Heart right ventricle (tissue), 16 donors: ENCODE results near the gene TRIM9. TPM values are rescaled to one million over a fixed set of nuclear protein-coding genes. Genes with fewer than 3 reads are reported as not detected.

ENCODE experiments used
- ATAC-seq, 8 donors: fragments of 200-7000 bp; cut with Tn5 transposase; one replicate each; pipeline ENCODE4 v1.9.1; 2020; ENCODE audit warnings: mild to moderate bottlenecking in 8 of 8, moderate library complexity in 8 of 8, moderate number of reproducible peaks in 1 of 8
- DNase-seq, 2 donors: peaks; one replicate each; pipeline ENCODE4 v3.0.0-alpha.2; 2020
- H3K27ac ChIP-seq, 10 donors: fragments of 200-600 bp; sonication (generic) in 2 of 10; one replicate each; pipeline versions ENCODE4 v1.5.0 to v1.8.0; 2020 to 2022; ENCODE audit warnings: mild to moderate bottlenecking in 3 of 10
- H3K27me3 ChIP-seq, 7 donors: fragments of 200-600 bp; one replicate each; pipeline ENCODE4 v1.8.0; 2021 to 2022; ENCODE audit warnings: mild to moderate bottlenecking in 2 of 7
- H3K36me3 ChIP-seq, 9 donors: fragments of 200-600 bp; sonication (generic) in 1 of 9; one replicate each; pipeline versions ENCODE4 v1.5.0 to v1.8.0; 2020 to 2022; ENCODE audit warnings: mild to moderate bottlenecking in 2 of 9
- H3K4me1 ChIP-seq, 9 donors: fragments of 200-600 bp; sonication (generic) in 1 of 9; one replicate each; pipeline versions ENCODE4 v1.5.0 to v1.8.0; 2020 to 2022; ENCODE audit warnings: mild to moderate bottlenecking in 4 of 9
- H3K4me3 ChIP-seq, 10 donors: fragments of 200-600 bp; sonication (generic) in 2 of 10; one replicate each; pipeline versions ENCODE4 v1.5.0 to v1.8.0; 2020 to 2022; ENCODE audit warnings: mild to moderate bottlenecking in 7 of 10, moderate library complexity in 2 of 10
- H3K9me3 ChIP-seq, 11 donors: fragments of 200-600 bp in 10 of 11; sonication (generic) in 2 of 11; one replicate each; pipeline versions ENCODE4 v1.5.0 to v1.8.0; 2013 to 2022; ENCODE audit warnings: mild to moderate bottlenecking in 2 of 11, control low read depth in 1 of 11, moderate library complexity in 1 of 11
- WGBS, 2 donors: extraction: QIAGEN DNeasy Blood & Tissue Kit; methylation state at CpG; one replicate each; pipeline ENCODE4 v1.1.7; 2013; ENCODE audit warnings: inconsistent platforms in 1 of 2; 5-methylcytosine and 5-hydroxymethylcytosine counted together
- intact Hi-C, 10 donors: fragments of 100-400 bp; cut with DNase I; formaldehyde crosslinking; loops; one replicate each; pipeline versions ENCODE4 v1.11.1 to v1.14.2; 2022
- polyA plus RNA-seq, 2 donors: library from polyadenylated mRNA; stranded (reverse); fragments of 200-250 nt; gene quantifications; one replicate each; pipeline ENCODE4 v1.2.3, GENCODE V29; 2013
- total RNA-seq, 10 donors: library from RNA; stranded (reverse); fragmentation: NEBNext Ultra II Directional in 3 of 10; extraction: Animal tissue kit (Norgen Biotek cat#: 25700) in 3 of 10; gene quantifications; one replicate each; pipeline versions ENCODE4 v1.2.1 to v1.2.4, GENCODE V29; 2021 to 2023
- TF ChIP-seq, protein P1 (sequence below), 9 donors: fragments of 200-600 bp; sonication (generic) in 2 of 9; IDR thresholded peaks; one replicate each; pipeline versions ENCODE4 v1.5.0 to v1.8.0; 2021 to 2022; ENCODE audit warnings: antibody characterized with exemption in 9 of 9, mild to moderate bottlenecking in 5 of 9, moderate library complexity in 1 of 9
- donor health status: Arrhythmogenic right ventricular cardiomyopathy.
- donor health status: ischemic (EF 13 %, LVEDD 7.1; RV severe dilation, severe dysfunction).
- donor health status: healthy with polysubstance abuse.
- donor health status: DM: no; HTN: yes; CAD: no.
- donor health status: DM: no; HTN: no; CAD: no.
- donor health status: ischemic (EF 25% LVEDD 6.9; RV normal size, moderate dysfunction).
- donor health status: ischemic (EF 25% LVEDD 5.7; RV mildly dilated, moderate dysfunction).
- donor health status: healthy.
- donor health status: DM: yes; HTN: yes; CAD: no.
- donor health status: Ischemic cardiomyopathy.
- donor health status: ischemic (EF 35%, LVEDD 5.7; RV mildly dilated, moderate dysfunction).
- donor health status: nonischemic (EF 11% LVEDD 7.7; RV severe dilation, severe dysfunction).
- donor health status: DM: yes; HTN: yes; CAD: no.
- donor health status: PGD.
- donor health status: ischemic (EF 29% LVEDD 5.4; RV normal size, mild dysfunction).
- donor health status: nonischemic (EF 23%, LVEDD 6.1; RV moderate dilation, normal function).

The TRIM9 gene
- total and polyA plus RNA-seq, 12 donors: 0.33 to 1.3 (median 0.59) TPM

DNA sequence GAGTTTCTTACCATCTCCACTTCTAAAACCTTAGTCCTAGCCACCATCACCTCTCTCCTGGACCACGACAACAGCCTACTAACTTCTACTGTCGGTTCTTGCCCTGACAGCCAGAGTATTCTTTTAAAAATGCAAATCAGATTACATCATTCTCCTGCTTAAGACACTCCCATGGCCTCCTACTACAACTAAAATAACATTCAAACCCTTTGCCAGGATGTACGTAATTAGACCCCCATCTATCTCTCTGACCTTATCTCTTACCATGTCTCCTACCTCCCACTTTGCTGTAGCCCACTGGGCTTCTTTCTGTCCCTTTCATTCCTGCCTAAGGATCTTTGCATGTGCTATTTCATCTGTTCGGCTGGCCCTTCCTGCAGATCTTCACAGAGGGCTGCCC lies 27.6 kb downstream of the TRIM9 start:
- H3K9me3 ChIP-seq: peaks cover 0 to 23% (median 4%) of the 10 kb centered on the region in 11 donors
- DNase-seq: no peak
- WGBS, 2 donors: 35 to 48% methylated on average over 4 of the region's 4 CpGs
- no peak for ATAC-seq
- no peak overlapping the region for H3K4me3 ChIP-seq
- H3K4me1 ChIP-seq: peaks cover 0 to 5% (median 0%) of the 10 kb centered on the region in 9 donors
- no peak overlapping the region for H3K27ac ChIP-seq
- no peaks in the 10 kb centered on the region for H3K36me3 ChIP-seq
- no peaks in the 10 kb centered on the region for H3K27me3 ChIP-seq
- intact Hi-C loops: no loop called here
- TF ChIP-seq, protein P1, sequence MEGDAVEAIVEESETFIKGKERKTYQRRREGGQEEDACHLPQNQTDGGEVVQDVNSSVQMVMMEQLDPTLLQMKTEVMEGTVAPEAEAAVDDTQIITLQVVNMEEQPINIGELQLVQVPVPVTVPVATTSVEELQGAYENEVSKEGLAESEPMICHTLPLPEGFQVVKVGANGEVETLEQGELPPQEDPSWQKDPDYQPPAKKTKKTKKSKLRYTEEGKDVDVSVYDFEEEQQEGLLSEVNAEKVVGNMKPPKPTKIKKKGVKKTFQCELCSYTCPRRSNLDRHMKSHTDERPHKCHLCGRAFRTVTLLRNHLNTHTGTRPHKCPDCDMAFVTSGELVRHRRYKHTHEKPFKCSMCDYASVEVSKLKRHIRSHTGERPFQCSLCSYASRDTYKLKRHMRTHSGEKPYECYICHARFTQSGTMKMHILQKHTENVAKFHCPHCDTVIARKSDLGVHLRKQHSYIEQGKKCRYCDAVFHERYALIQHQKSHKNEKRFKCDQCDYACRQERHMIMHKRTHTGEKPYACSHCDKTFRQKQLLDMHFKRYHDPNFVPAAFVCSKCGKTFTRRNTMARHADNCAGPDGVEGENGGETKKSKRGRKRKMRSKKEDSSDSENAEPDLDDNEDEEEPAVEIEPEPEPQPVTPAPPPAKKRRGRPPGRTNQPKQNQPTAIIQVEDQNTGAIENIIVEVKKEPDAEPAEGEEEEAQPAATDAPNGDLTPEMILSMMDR (IDR thresholded peaks at IDR 0.05): no peak

DNA sequence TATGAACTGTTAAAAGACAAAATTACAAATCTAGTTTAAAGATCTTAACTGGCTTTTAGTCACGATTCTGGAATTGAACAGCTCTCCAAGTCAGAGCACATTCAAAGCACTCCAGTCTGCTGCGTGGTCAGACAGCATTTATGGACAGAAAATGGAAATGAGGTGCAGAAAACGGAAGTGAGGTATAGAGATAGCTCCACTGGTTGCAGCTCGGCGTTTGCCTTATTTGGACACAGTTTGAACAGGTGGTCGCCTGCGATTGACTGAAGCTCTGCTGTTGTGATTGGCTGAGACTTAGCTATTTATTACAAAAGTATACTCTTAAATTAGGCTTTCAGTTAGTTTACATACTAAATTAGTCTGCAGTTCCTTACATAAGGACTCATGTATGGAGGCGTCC lies 28.3 kb downstream of the TRIM9 start:
- no peaks in the 10 kb centered on the region for H3K27me3 ChIP-seq
- intact Hi-C loops: no loop called here
- peaks cover 0 to 26% (median 4%) of the 10 kb centered on the region in 11 donors for H3K9me3 ChIP-seq
- ATAC-seq (no peak), DNase-seq (no peak)
- WGBS, 2 donors: 89 to 90% methylated on average over 8 of the region's 8 CpGs
- TF ChIP-seq, protein P1 (IDR thresholded peaks at IDR 0.05): no peak
- H3K36me3 ChIP-seq: no peaks in the 10 kb centered on the region
- H3K4me1 ChIP-seq: no peaks in the 10 kb centered on the region
- no peak overlapping the region for H3K4me3 ChIP-seq
- H3K27ac ChIP-seq: no peak overlapping the region

DNA sequence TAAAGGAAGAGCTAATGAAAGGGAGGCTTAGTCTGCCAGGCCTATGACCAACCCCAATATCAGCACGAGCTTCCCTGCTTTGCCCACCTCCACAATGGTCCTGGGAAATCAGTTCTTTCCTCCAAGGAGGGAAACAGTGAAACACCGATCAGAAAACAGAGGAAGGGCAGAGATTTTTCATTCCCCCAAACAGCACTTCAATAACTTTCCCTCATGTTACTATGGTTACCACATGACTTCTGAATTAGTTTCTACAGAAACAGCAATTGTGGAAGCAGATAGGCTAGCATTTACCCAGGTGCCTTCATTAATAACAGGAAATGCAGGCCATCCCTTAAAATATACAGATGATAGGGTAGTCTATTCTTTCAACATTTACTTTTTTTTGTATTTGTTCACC lies 35.9 kb downstream of the TRIM9 start:
- no peak overlapping the region for H3K4me3 ChIP-seq
- peaks cover 0 to 19% (median 4%) of the 10 kb centered on the region in 11 donors for H3K9me3 ChIP-seq
- H3K36me3 ChIP-seq: no peaks in the 10 kb centered on the region
- no peaks in the 10 kb centered on the region for H3K27me3 ChIP-seq
- no peak overlapping the region for H3K27ac ChIP-seq
- TF ChIP-seq, protein P1 (IDR thresholded peaks at IDR 0.05): no peak
- no peak for DNase-seq
- no peak for ATAC-seq
- WGBS, 2 donors: 78 to 87% methylated on average over 2 of the region's 2 CpGs
- H3K4me1 ChIP-seq: no peaks in the 10 kb centered on the region
- intact Hi-C loops: no loop called here

DNA sequence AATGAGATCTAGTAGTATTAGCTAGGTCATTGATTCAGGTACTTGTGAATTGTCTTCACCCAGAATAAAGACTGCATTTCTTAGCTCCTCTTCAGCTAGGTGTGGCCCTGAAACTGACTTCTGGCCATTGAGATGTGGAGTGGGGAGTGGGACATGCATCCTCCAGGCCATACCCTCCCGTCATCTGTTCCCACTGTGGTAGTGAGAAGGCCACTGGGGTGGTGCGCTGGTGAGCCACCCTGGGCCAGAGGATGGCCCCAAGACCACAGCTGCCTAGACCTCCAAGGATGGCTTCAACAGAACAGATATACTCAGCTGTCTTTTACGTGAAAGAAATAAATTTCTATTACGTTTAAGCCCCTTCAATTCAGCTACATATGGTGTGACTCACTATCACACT lies 36.5 kb downstream of the TRIM9 start:
- intact Hi-C loops: no loop called here
- Histone ChIP-seq H3K4me1 (no peaks in the 10 kb centered on the region), H3K36me3 (no peaks in the 10 kb centered on the region), H3K4me3 (no peak overlapping the region), H3K27me3 (no peaks in the 10 kb centered on the region), H3K27ac (no peak overlapping the region), H3K9me3 (peaks cover 0 to 15% (median 4%) of the 10 kb centered on the region in 11 donors)
- TF ChIP-seq, protein P1 (IDR thresholded peaks at IDR 0.05): no peak
- no peak for ATAC-seq
- no peak for DNase-seq
- 94 to 96% methylated on average over 4 of the region's 4 CpGs for WGBS, 2 donors
